Endothelial cell of umbilical vein (primary cell): ENCODE data around the gene CLSTN1. TPM values are rescaled to one million over a fixed set of nuclear protein-coding genes. Genes with fewer than 3 reads are reported as not detected.

ENCODE experiments used
- BruUV-seq: library from RNA; stranded (reverse); fragments of 400-500 nt; replicated peaks from 2 replicates; lab custom pipeline; 2021; lab: Mats Ljungman, UMichigan
- CTCF ChIA-PET: fragments of 300-600, 350-600 bp; sonication (Branson Sonifier 250); formaldehyde crosslinking; loops from one replicate; lab custom pipeline; 2021; ENCODE audit warnings: antibody characterized with exemption, inconsistent platforms; lab: Charles Lee
- POLR2A ChIA-PET: fragments of 300-600, 350-600 bp; sonication (Branson Sonifier 250); formaldehyde crosslinking; loops from one replicate; lab custom pipeline; 2021; ENCODE audit warnings: antibody characterized with exemption, inconsistent platforms; lab: Charles Lee
- DNase-seq: peaks from one replicate; pipeline ENCODE4 v3.0.0-alpha.2; 2011; ENCODE audit warnings: low read depth, low spot score
- FAIRE-seq: peaks from 2 replicates; lab custom pipeline; 2011; peaks lifted over from hg19 to GRCh38; lab: Jason Lieb, UNC
- H2AFZ ChIP-seq: 2 replicates; pipeline ENCODE4 v1.6.0; 2012; ENCODE audit warnings: low read depth, low read length, control low read depth, inconsistent platforms
- H3K27ac ChIP-seq: 2 replicates; pipeline ENCODE4 v1.5.1; 2011; ENCODE audit warnings: low read depth, mild to moderate bottlenecking, control low read depth, low read length, moderate library complexity; ENCODE audit not compliant: insufficient read depth
- H3K27me3 ChIP-seq, 2 experiments: 2 replicates each; pipeline versions ENCODE4 v1.6.0 to v1.6.1; 2011; ENCODE audit warnings: low read length in 2 of 2, mixed read lengths in 1 of 2; ENCODE audit not compliant: control insufficient read depth in 2 of 2, insufficient read depth in 2 of 2
- H3K36me3 ChIP-seq, 2 experiments: 2 replicates in 1 of 2; 3 replicates in 1 of 2; pipeline ENCODE4 v1.5.1; 2011; ENCODE audit warnings: low read length in 2 of 2, mild to moderate bottlenecking in 1 of 2, moderate library complexity in 1 of 2; ENCODE audit not compliant: control insufficient read depth in 2 of 2, insufficient read depth in 2 of 2; ENCODE audit errors: extremely low read depth in 1 of 2
- H3K4me1 ChIP-seq: 3 replicates; pipeline ENCODE4 v1.5.1; 2011; ENCODE audit warnings: mild to moderate bottlenecking, low read length; ENCODE audit not compliant: control insufficient read depth, insufficient read depth; ENCODE audit errors: extremely low read depth
- H3K4me2 ChIP-seq: 2 replicates; pipeline ENCODE4 v1.6.1; 2011; ENCODE audit warnings: low read length, control low read depth, mixed read lengths; ENCODE audit not compliant: insufficient read depth
- H3K4me3 ChIP-seq, 3 experiments: fragments of 200-600 bp in 1 of 3; sonication (generic), shearing (Covaris generic) in 1 of 3; replicated peaks in 1 of 3; 2 replicates each; pipeline ENCODE4 v1.5.1; 2011 to 2016; ENCODE audit warnings: control low read depth in 3 of 3, low read length in 3 of 3, mild to moderate bottlenecking in 2 of 3, inconsistent platforms in 1 of 3, low read depth in 1 of 3, moderate library complexity in 1 of 3; ENCODE audit not compliant: insufficient read depth in 1 of 3
- H3K79me2 ChIP-seq: 2 replicates; pipeline ENCODE4 v1.6.0; 2012; ENCODE audit warnings: low read length, inconsistent platforms; ENCODE audit not compliant: control insufficient read depth, insufficient read depth
- H3K9ac ChIP-seq: replicated peaks from 2 replicates; pipeline ENCODE3; 2011; ENCODE audit warnings: low read length, control low read depth; ENCODE audit not compliant: insufficient read depth; ENCODE audit errors: extremely low read depth
- H3K9me1 ChIP-seq: replicated peaks from 3 replicates; pipeline ENCODE4 v1.6.0; 2011; ENCODE audit warnings: mild to moderate bottlenecking, low read length; ENCODE audit not compliant: control insufficient read depth, insufficient read depth; ENCODE audit errors: extremely low read depth
- H3K9me3 ChIP-seq: replicated peaks from 2 replicates; pipeline ENCODE4 v1.5.1; 2012; ENCODE audit warnings: low read length, inconsistent platforms; ENCODE audit not compliant: control insufficient read depth, insufficient read depth
- H4K20me1 ChIP-seq: replicated peaks from 2 replicates; pipeline ENCODE3; 2011; ENCODE audit warnings: mild to moderate bottlenecking, low read length; ENCODE audit not compliant: control insufficient read depth, insufficient read depth; ENCODE audit errors: extremely low read depth
- EZH2 ChIP-seq: IDR thresholded peaks from 2 replicates; pipeline ENCODE4 v1.6.1; 2012; ENCODE audit warnings: borderline replicate concordance, low read depth, mild to moderate bottlenecking, moderate library complexity, low read length, inconsistent platforms; ENCODE audit not compliant: severe bottlenecking
- FOS ChIP-seq: IDR thresholded peaks from 2 replicates; pipeline ENCODE4 v1.6.1; 2011; ENCODE audit warnings: mild to moderate bottlenecking, low read length, moderate library complexity, borderline replicate concordance; ENCODE audit not compliant: insufficient read depth
- GATA2 ChIP-seq: IDR thresholded peaks from 2 replicates; pipeline ENCODE4 v1.7.0; 2011; ENCODE audit warnings: low read depth, mild to moderate bottlenecking, moderate library complexity, mixed read lengths, low read length; ENCODE audit not compliant: insufficient read length, insufficient read depth
- JUN ChIP-seq: IDR thresholded peaks from 2 replicates; pipeline ENCODE4 v1.6.1; 2011; ENCODE audit warnings: borderline replicate concordance, low read depth; ENCODE audit not compliant: insufficient read length, insufficient read depth
- MYC ChIP-seq: IDR thresholded peaks from one replicate; pipeline ENCODE4 v1.6.1; 2011; ENCODE audit warnings: mild to moderate bottlenecking, low read depth, low read length
- POLR2A ChIP-seq: IDR thresholded peaks from 2 replicates; pipeline ENCODE4 v1.6.1; 2012; ENCODE audit warnings: low read depth, mild to moderate bottlenecking, control low read depth, low read length
- POLR2AphosphoS5 ChIP-seq: IDR thresholded peaks from 2 replicates; pipeline ENCODE4 v1.6.1; 2012; ENCODE audit warnings: low read depth, mild to moderate bottlenecking, control low read depth, low read length, moderate library complexity; ENCODE audit not compliant: insufficient read depth
- dilution Hi-C: fragments of 300-500 bp; cut with MboI; formaldehyde crosslinking; loops from one replicate; pipeline ENCODE4 v1.15.0; 2019; ENCODE audit warnings: low sequenced_read_pairs; ENCODE audit not compliant: extremely low pct_ligation_motif_present
- intact Hi-C: fragments of 100-400 bp; cut with micrococcal nuclease; formaldehyde crosslinking; loops from one replicate; pipeline ENCODE4 v1.10.0; 2022
- polyA plus RNA-seq, 4 experiments: library from polyadenylated mRNA; depleted of rRNA in 3 of 4; stranded (reverse) in 3 of 4; unstranded in 1 of 4; fragments of >200 nt; gene quantifications; 2 replicates each; pipeline versions ENCODE4 v1.2.1 to v1.2.3, GENCODE V29; 2011 to 2012; ENCODE audit warnings: missing spikeins in 1 of 4
- total RNA-seq: library from RNA; stranded (reverse); gene quantifications from 2 replicates; pipeline ENCODE4 v1.2.3, GENCODE V29; 2021
- TF ChIP-seq, protein P1 (sequence below): IDR thresholded peaks from 2 replicates; pipeline ENCODE4 v1.6.1; 2011; ENCODE audit not compliant: insufficient read depth, insufficient read length
- TF ChIP-seq, protein P2 (sequence below), 2 donors: IDR thresholded peaks; 1 replicate in 1 of 2; 2 replicates in 1 of 2; pipeline ENCODE4 v1.5.1; 2011; ENCODE audit warnings: low read length in 2 of 2, mild to moderate bottlenecking in 2 of 2, moderate library complexity in 2 of 2, control low read depth in 1 of 2, inconsistent platforms in 1 of 2, low read depth in 1 of 2; ENCODE audit not compliant: insufficient read depth in 1 of 2; ENCODE audit errors: extremely low read depth in 1 of 2

The CLSTN1 gene
- total and polyA plus RNA-seq, 2 donors (not counting 3 experiments of a cell fraction or from before 2014, with no cell fraction given): 49.1 to 130 TPM

DNA sequence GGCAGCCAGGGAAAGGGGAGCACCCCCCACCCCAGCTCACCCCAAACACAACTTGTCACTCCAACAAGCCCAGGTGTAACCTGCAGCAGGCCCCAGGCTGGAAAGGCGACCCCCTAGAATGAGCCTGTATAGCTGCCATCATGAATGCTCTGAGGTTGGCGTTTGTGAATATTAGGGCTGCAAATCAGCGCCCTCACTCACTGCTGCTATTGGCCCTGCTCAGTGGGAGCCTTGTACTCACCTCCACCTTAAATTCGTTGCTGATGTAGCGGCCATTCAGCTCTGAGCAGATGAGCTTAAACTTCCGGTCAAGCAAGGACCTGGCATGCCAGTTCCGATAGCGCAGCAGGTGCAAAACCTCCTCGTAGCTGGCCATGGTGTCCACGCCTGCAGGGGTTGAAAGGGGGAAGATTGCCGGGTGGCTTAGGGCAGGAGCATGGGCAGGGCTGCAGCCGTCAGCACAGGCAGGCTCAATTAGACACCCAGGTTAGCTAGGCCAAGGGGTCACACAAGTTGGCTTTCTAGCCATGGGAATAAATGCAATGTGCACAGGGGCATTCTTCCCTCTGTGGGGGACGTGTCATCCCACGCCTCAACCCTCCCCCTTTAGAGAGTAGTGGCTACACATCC lies 90.5 kb downstream of the CLSTN1 start:
- dilution Hi-C loops: no loop called here
- Histone ChIP-seq H3K4me3 (no peak overlapping the region), H3K9me1 (no peaks in the 10 kb centered on the region), H2AFZ (no peak overlapping the region), H3K9me3 (no peaks in the 10 kb centered on the region), H3K79me2 (no peaks in the 10 kb centered on the region), H3K27ac (no peak overlapping the region), H3K27me3 (no peaks in the 10 kb centered on the region), H3K36me3 (peaks cover 9 to 56% of the 10 kb centered on the region in 2 experiments), H4K20me1 (no peaks in the 10 kb centered on the region), H3K4me1 (no peaks in the 10 kb centered on the region), H3K4me2 (no peak overlapping the region), H3K9ac (no peak overlapping the region)
- ChIA-PET CTCF (interaction anchor here (0.8 kb wide), 1 partner anchor 9 kb away, joined by 3 read pairs; no protein-coding TSS in a partner anchor), POLR2A (no interaction called here)
- intact Hi-C loops: no loop called here
- no peak for DNase-seq
- no TSS peak for BruUV-seq
- no peak for TF ChIP-seq MYC
- TF ChIP-seq POLR2A: no peak
- TF ChIP-seq, protein P1, sequence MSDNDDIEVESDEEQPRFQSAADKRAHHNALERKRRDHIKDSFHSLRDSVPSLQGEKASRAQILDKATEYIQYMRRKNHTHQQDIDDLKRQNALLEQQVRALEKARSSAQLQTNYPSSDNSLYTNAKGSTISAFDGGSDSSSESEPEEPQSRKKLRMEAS: no peak
- TF ChIP-seq, protein P2, sequence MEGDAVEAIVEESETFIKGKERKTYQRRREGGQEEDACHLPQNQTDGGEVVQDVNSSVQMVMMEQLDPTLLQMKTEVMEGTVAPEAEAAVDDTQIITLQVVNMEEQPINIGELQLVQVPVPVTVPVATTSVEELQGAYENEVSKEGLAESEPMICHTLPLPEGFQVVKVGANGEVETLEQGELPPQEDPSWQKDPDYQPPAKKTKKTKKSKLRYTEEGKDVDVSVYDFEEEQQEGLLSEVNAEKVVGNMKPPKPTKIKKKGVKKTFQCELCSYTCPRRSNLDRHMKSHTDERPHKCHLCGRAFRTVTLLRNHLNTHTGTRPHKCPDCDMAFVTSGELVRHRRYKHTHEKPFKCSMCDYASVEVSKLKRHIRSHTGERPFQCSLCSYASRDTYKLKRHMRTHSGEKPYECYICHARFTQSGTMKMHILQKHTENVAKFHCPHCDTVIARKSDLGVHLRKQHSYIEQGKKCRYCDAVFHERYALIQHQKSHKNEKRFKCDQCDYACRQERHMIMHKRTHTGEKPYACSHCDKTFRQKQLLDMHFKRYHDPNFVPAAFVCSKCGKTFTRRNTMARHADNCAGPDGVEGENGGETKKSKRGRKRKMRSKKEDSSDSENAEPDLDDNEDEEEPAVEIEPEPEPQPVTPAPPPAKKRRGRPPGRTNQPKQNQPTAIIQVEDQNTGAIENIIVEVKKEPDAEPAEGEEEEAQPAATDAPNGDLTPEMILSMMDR (IDR thresholded peaks at IDR 0.05; ENCODE audit: extremely low read depth in 1 of 2, insufficient read depth in 1 of 2, low read depth in 1 of 2, low read length in 2 of 2): no peak
- TF ChIP-seq POLR2AphosphoS5: no peak
- no peak for TF ChIP-seq GATA2
- no peak for TF ChIP-seq FOS
- no peak for TF ChIP-seq JUN
- no peak for TF ChIP-seq EZH2
- FAIRE-seq: no peak
